Measurements from ENCODE around the gene HMGB3. TPM values are rescaled to one million over a fixed set of nuclear protein-coding genes. Genes with fewer than 3 reads are reported as not detected.

Gene HMGB3
- total RNA-seq, 1 donor from 2014 or later, result 5.6 TPM

GRCh38 chrX:150940844-150941495 is 42.2 kb upstream of the HMGB3 start:
- intact Hi-C loops (cut with micrococcal nuclease), result no loop called here
- Histone ChIP-seq H3K36me3 (no peaks in the 10 kb centered on the region), H3K4me3 (no peak overlapping the region), H3K27ac (replicated peaks) (no peak overlapping the region), H3K9me3 (replicated peaks) (no peaks in the 10 kb centered on the region), H3K27me3 (ENCODE audit: low read depth) (no peaks in the 10 kb centered on the region), H3K4me1 (no peaks in the 10 kb centered on the region)
- TF ChIP-seq CTCF (IDR thresholded peaks at IDR 0.05; ENCODE audit: borderline replicate concordance), result no peak
- DNase-seq, result no peak

- H3K27me3 ChIP-seq (ENCODE audit: low read depth), result no peaks in the 10 kb centered on the region
- no peak overlapping the region for H3K4me3 ChIP-seq
- no peak overlapping the region for H3K27ac ChIP-seq (replicated peaks)
- H3K36me3 ChIP-seq, result no peaks in the 10 kb centered on the region
- no peak for TF ChIP-seq CTCF (IDR thresholded peaks at IDR 0.05; ENCODE audit: borderline replicate concordance)
- DNase-seq, result no peak
- intact Hi-C loops (cut with micrococcal nuclease), result no loop called here
- no peaks in the 10 kb centered on the region for H3K4me1 ChIP-seq
- H3K9me3 ChIP-seq (replicated peaks), result no peaks in the 10 kb centered on the region
Observed at GRCh38 chrX:150941580-150941979, 41.6 kb upstream of the HMGB3 start.

- H3K27me3 ChIP-seq (ENCODE audit: low read depth), result no peaks in the 10 kb centered on the region
- no peak overlapping the region for H3K27ac ChIP-seq (replicated peaks)
- H3K4me1 ChIP-seq, result no peaks in the 10 kb centered on the region
- no peaks in the 10 kb centered on the region for H3K36me3 ChIP-seq
- no peak for TF ChIP-seq CTCF (IDR thresholded peaks at IDR 0.05; ENCODE audit: borderline replicate concordance)
- no peak for DNase-seq
- no peak overlapping the region for H3K4me3 ChIP-seq
- intact Hi-C loops (cut with micrococcal nuclease), result no loop called here
- no peaks in the 10 kb centered on the region for H3K9me3 ChIP-seq (replicated peaks)
Observed at GRCh38 chrX:150942942-150943594, 40.1 kb upstream of the HMGB3 start.

GRCh38 chrX:150944233-150944632 is 38.9 kb upstream of the HMGB3 start:
- Histone ChIP-seq H3K4me3 (no peak overlapping the region), H3K27me3 (ENCODE audit: low read depth) (no peaks in the 10 kb centered on the region), H3K9me3 (replicated peaks) (no peaks in the 10 kb centered on the region), H3K27ac (replicated peaks) (no peak overlapping the region), H3K4me1 (no peaks in the 10 kb centered on the region), H3K36me3 (no peaks in the 10 kb centered on the region)
- intact Hi-C loops (cut with micrococcal nuclease), result no loop called here
- DNase-seq, result no peak
- no peak for TF ChIP-seq CTCF (IDR thresholded peaks at IDR 0.05; ENCODE audit: borderline replicate concordance)

GRCh38 chrX:150954951-150955350 is 28.2 kb upstream of the HMGB3 start:
- no peak for DNase-seq
- Histone ChIP-seq H3K27me3 (ENCODE audit: low read depth) (no peaks in the 10 kb centered on the region), H3K36me3 (no peaks in the 10 kb centered on the region), H3K4me3 (no peak overlapping the region), H3K27ac (replicated peaks) (no peak overlapping the region), H3K4me1 (no peaks in the 10 kb centered on the region), H3K9me3 (replicated peaks) (no peaks in the 10 kb centered on the region)
- intact Hi-C loops (cut with micrococcal nuclease), result no loop called here
- TF ChIP-seq CTCF (IDR thresholded peaks at IDR 0.05; ENCODE audit: borderline replicate concordance), result no peak

Data from left ventricle myocardium inferior (tissue), 1 donor.